Psoas muscle (tissue), 8 donors: ENCODE results near the gene AAGAB. TPM values are rescaled to one million over a fixed set of nuclear protein-coding genes. Genes with fewer than 3 reads are reported as not detected.

ENCODE experiments used
- ATAC-seq, 4 donors: fragments of 200-7000 bp; cut with Tn5 transposase; one replicate each; pipeline ENCODE4 v1.9.1; 2020; ENCODE audit warnings: moderate library complexity in 3 of 4, mild to moderate bottlenecking in 2 of 4
- DNase-seq, 2 donors: peaks; one replicate each; pipeline ENCODE4 v3.0.0-alpha.2; 2020
- H3K27ac ChIP-seq: fragments of 200-600 bp; one replicate; pipeline ENCODE4 v1.8.0; 2022
- H3K27me3 ChIP-seq, 3 donors: fragments of 200-600 bp in 1 of 3; one replicate each; pipeline versions ENCODE4 v1.6.1 to v1.8.0; 2013 to 2022; ENCODE audit warnings: low read length in 2 of 3, mild to moderate bottlenecking in 2 of 3, moderate library complexity in 1 of 3; ENCODE audit not compliant: insufficient read depth in 3 of 3
- H3K36me3 ChIP-seq, 2 donors: fragments of 200-600 bp in 1 of 2; one replicate each; pipeline versions ENCODE4 v1.6.1 to v1.8.0; 2013 to 2022; ENCODE audit warnings: low read depth in 1 of 2, mild to moderate bottlenecking in 1 of 2, moderate library complexity in 1 of 2; ENCODE audit not compliant: insufficient read depth in 1 of 2
- H3K4me1 ChIP-seq: fragments of 200-600 bp; one replicate; pipeline ENCODE4 v1.8.0; 2022
- H3K4me3 ChIP-seq: fragments of 200-600 bp; one replicate; pipeline ENCODE4 v1.8.0; 2022; ENCODE audit warnings: mild to moderate bottlenecking
- H3K9me3 ChIP-seq: fragments of 200-600 bp; one replicate; pipeline ENCODE4 v1.8.0; 2022
- WGBS, 3 donors: extraction: QIAGEN DNeasy Blood & Tissue Kit; methylation state at CpG; one replicate each; pipeline versions ENCODE4 v1.1.6 to v1.1.7; 2013; 5-methylcytosine and 5-hydroxymethylcytosine counted together
- intact Hi-C, 2 donors: fragments of 100-400 bp; cut with DNase I; formaldehyde crosslinking; loops; one replicate each; pipeline versions ENCODE4 v1.11.0 to v1.14.2; 2022
- polyA plus RNA-seq, 3 donors: library from polyadenylated mRNA; stranded (reverse); fragments of 200-250 nt; gene quantifications; one replicate each; pipeline ENCODE4 v1.2.3, GENCODE V29; 2013
- total RNA-seq, 4 donors: library from RNA; stranded (reverse); fragmentation: NEBNext Ultra II Directional in 2 of 4; extraction: Animal tissue kit (Norgen Biotek cat#: 25700) in 2 of 4; gene quantifications; one replicate each; pipeline versions ENCODE4 v1.2.1 to v1.2.4, GENCODE V29; 2021 to 2023
- TF ChIP-seq, protein P1 (sequence below): fragments of 200-600 bp; IDR thresholded peaks from one replicate; pipeline ENCODE4 v1.8.0; 2022; ENCODE audit warnings: antibody characterized with exemption
- donor health status: healthy with polysubstance abuse.
- donor health status: DM: no; HTN: no; CAD: no; lungs with moderate emphysema.
- donor health status: Bipolar disorder and iron deficiency.
- donor health status: healthy.
- donor health status: DM: yes; HTN: yes; CAD: no.
- donor health status: DM: no; HTN: no; CAD: no.
- donor health status: DM: no; HTN: no; CAD: no.
- donor health status: DM: yes; HTN: yes; CAD: no.

AAGAB gene
- total and polyA plus RNA-seq, 7 donors, result 19.0 to 46.1 (median 42.1) TPM

DNA sequence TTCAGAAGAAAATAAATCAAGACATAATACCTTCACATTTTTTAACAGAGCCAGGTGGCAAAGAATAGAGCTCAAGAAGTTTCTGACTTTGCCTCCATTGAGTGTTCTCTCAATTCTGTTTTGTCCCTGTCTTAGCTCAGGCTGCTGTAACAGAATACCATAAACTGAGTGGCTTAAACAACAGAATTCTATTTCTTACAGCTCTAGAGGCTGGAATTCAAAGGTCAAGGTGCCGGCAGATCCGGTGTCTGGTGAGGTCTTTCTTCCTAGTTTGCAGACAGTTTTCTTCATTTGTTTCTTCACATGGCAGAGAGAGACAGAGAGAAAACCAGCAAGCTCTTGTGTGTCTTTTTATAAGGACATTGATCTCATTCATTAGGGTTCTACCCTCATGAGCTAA, 25.8 kb upstream of the AAGAB start:
- TF ChIP-seq, protein P1, sequence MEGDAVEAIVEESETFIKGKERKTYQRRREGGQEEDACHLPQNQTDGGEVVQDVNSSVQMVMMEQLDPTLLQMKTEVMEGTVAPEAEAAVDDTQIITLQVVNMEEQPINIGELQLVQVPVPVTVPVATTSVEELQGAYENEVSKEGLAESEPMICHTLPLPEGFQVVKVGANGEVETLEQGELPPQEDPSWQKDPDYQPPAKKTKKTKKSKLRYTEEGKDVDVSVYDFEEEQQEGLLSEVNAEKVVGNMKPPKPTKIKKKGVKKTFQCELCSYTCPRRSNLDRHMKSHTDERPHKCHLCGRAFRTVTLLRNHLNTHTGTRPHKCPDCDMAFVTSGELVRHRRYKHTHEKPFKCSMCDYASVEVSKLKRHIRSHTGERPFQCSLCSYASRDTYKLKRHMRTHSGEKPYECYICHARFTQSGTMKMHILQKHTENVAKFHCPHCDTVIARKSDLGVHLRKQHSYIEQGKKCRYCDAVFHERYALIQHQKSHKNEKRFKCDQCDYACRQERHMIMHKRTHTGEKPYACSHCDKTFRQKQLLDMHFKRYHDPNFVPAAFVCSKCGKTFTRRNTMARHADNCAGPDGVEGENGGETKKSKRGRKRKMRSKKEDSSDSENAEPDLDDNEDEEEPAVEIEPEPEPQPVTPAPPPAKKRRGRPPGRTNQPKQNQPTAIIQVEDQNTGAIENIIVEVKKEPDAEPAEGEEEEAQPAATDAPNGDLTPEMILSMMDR, result no peak
- no peak for ATAC-seq
- Histone ChIP-seq H3K9me3 (peaks cover 3% of the 10 kb centered on the region), H3K27ac (no peak overlapping the region), H3K4me1 (no peaks in the 10 kb centered on the region), H3K36me3 (no peaks in the 10 kb centered on the region), H3K27me3 (no peaks in the 10 kb centered on the region), H3K4me3 (no peak overlapping the region)
- intact Hi-C loops, result no loop called here
- WGBS, 3 donors, result 26 to 65% (median 38%) methylated on average over 2 of the region's 2 CpGs
- no peak for DNase-seq

DNA sequence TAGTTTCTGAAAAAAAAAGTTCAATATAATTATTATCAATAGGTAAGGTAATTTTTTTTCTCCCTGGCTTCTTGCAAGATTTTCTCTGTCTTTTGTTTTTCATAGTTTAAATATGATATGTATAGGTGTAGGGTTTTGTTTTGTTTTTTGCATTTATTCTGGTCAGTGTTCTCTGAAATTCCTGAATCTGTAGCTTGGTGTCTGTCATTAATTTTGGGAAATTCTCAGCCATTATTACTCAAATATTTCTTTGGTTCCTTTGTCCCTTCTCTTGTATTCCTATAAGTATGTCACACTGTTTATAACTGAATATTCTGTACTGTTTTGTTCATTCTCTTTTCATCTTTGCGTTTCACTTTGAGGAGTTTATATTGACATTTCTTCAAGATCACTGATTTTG, 22.2 kb upstream of the AAGAB start:
- H3K27me3 ChIP-seq, result no peaks in the 10 kb centered on the region
- H3K36me3 ChIP-seq, result no peaks in the 10 kb centered on the region
- 94 to 98% (median 95%) methylated on average over 1 of the region's 1 CpG for WGBS, 3 donors
- H3K4me3 ChIP-seq, result no peak overlapping the region
- no peaks in the 10 kb centered on the region for H3K9me3 ChIP-seq
- H3K4me1 ChIP-seq, result no peaks in the 10 kb centered on the region
- no peak overlapping the region for H3K27ac ChIP-seq
- TF ChIP-seq, protein P1, result no peak
- ATAC-seq (no peak), DNase-seq (no peak)
- intact Hi-C loops, result no loop called here

- WGBS, 3 donors, result 93 to 100% (median 93%) methylated on average over 1 of the region's 1 CpG
- intact Hi-C loops, result no loop called here
- H3K4me3 ChIP-seq, result no peak overlapping the region
These were observed 19.8 kb upstream of the AAGAB start for GRCh38 chr15:67274236-67274635.

DNA sequence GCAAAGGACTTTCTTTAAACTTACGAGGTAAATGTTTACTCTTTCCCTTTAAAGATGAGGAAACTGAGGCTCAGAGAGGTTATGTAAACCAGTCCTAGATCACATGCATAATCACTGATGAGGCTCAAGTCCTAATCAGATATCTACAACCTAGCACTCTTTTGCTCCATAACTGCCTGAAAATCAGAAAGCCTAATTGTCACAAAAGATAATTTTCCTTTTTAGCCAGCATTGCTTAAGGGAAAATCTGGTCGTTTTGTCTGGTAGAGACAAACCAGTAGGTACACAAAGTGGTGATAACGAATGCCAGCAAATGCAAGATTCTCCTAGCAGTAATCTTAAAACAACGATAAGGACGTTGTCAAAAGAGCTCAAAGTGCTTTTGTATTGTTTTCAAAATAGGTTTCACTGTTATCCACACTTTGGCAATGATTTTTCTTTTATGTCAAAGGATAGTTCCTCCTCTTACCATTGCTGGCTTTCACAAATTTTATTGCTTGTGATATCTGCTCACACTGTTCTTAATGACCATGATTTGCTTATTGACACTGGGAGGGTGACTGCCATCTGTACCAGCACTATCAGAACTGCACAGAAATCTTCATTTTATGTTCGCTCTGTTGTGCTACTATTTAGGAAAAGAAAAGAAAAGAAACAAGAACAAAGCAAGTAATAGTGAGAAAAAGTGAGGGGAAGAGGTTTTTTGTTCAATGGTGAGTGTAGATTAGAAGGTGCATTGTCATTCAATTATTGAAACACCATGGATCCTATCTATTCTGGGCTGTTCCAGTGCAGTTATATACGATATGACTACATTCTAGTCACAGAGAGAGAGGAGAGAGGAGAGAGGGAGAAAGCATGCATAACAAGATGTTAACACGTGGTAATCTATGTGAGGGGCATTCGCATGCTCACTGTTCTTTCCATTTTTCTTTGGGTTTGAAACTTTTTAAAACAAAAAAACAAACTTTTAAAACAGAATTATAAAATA, 13.8 kb upstream of the AAGAB start:
- H3K27ac ChIP-seq, result no peak overlapping the region
- no peaks in the 10 kb centered on the region for H3K9me3 ChIP-seq
- no peak overlapping the region for H3K4me3 ChIP-seq
- H3K4me1 ChIP-seq, result no peaks in the 10 kb centered on the region
- intact Hi-C loops, result no loop called here
- TF ChIP-seq, protein P1, result no peak
- WGBS, 3 donors, result 84 to 88% (median 86%) methylated on average over 9 of the region's 9 CpGs
- no peaks in the 10 kb centered on the region for H3K27me3 ChIP-seq
- no peak for DNase-seq
- no peak for ATAC-seq
- no peaks in the 10 kb centered on the region for H3K36me3 ChIP-seq

More at GRCh38 chr15:67274236-67274635, 19.8 kb upstream of the AAGAB start:
- Histone ChIP-seq H3K36me3 (no peaks in the 10 kb centered on the region), H3K27ac (no peak overlapping the region), H3K27me3 (no peaks in the 10 kb centered on the region), H3K9me3 (no peaks in the 10 kb centered on the region), H3K4me1 (no peaks in the 10 kb centered on the region)
- DNase-seq (no peak), ATAC-seq (no peak)
- TF ChIP-seq, protein P1, result no peak
